Dendritic cell treated with granulocyte-macrophage colony-stimulating factor and Interleukin-4, amounts not matched to agents 40 ng/mL and 50 ng/mL, for 4 days (primary cell): ENCODE results near the gene MPV17L2.
A peak's percentile ranks its signal among the peaks of the same experiment; 100 is the strongest.

ENCODE experiments used
- H3K27ac Mint-ChIP-seq: one replicate; pipeline ENCODE4 v1.8.0; 2022; ENCODE audit warnings: mild to moderate bottlenecking, mixed read lengths
- H3K27me3 Mint-ChIP-seq: one replicate; pipeline ENCODE4 v1.8.0; 2022; ENCODE audit warnings: mild to moderate bottlenecking, mixed read lengths
- H3K36me3 Mint-ChIP-seq: one replicate; pipeline ENCODE4 v1.8.0; 2022; ENCODE audit warnings: low read depth, mixed read lengths
- H3K4me1 Mint-ChIP-seq: one replicate; pipeline ENCODE4 v1.8.0; 2022; ENCODE audit warnings: low read depth, mixed read lengths
- H3K4me3 Mint-ChIP-seq: one replicate; pipeline ENCODE4 v1.8.0; 2022; ENCODE audit warnings: mild to moderate bottlenecking, moderate library complexity, mixed read lengths
- H3K9me3 Mint-ChIP-seq: one replicate; pipeline ENCODE4 v1.8.0; 2022; ENCODE audit warnings: mixed read lengths
- intact Hi-C: fragments of 100-400 bp; cut with micrococcal nuclease; formaldehyde crosslinking; loops from one replicate; pipeline ENCODE4 v1.15.0; 2022

MPV17L2 gene

GRCh38 chr19:18168673-18169381 is 24.2 kb upstream of the MPV17L2 start:
- no peaks in the 10 kb centered on the region for H3K27me3 Mint-ChIP-seq
- H3K4me1 Mint-ChIP-seq: peaks cover 59% of the 10 kb centered on the region
- H3K9me3 Mint-ChIP-seq: no peaks in the 10 kb centered on the region
- H3K36me3 Mint-ChIP-seq: peaks cover 69% of the 10 kb centered on the region
- H3K27ac Mint-ChIP-seq: peak overlapping the region; percentile 99
- intact Hi-C loops: loop anchor here (5.0 kb wide), 1 partner anchor 57 kb away; no protein-coding TSS in a partner anchor
- no peak overlapping the region for H3K4me3 Mint-ChIP-seq

- H3K4me3 Mint-ChIP-seq: peak overlapping the region; percentile 73
- intact Hi-C loops: loop anchor here (10.0 kb wide), 1 partner anchor 166 kb away; the partner anchor contains the start of gene ARRDC2
- peaks cover 68% of the 10 kb centered on the region for H3K4me1 Mint-ChIP-seq
- H3K36me3 Mint-ChIP-seq: peaks cover 69% of the 10 kb centered on the region
- H3K9me3 Mint-ChIP-seq: no peaks in the 10 kb centered on the region
- peak overlapping the region; percentile 99 for H3K27ac Mint-ChIP-seq
- H3K27me3 Mint-ChIP-seq: no peaks in the 10 kb centered on the region
Observed at GRCh38 chr19:18170714-18171255, 22.2 kb upstream of the MPV17L2 start.

- intact Hi-C loops: loop anchor here (2.0 to 10.0 kb wide), 2 partner anchors 21 to 167 kb away; partner anchors contain the start of genes ARRDC2 and MPV17L2
- peaks cover 75% of the 10 kb centered on the region for H3K4me1 Mint-ChIP-seq
- H3K27me3 Mint-ChIP-seq: no peaks in the 10 kb centered on the region
- H3K9me3 Mint-ChIP-seq: no peaks in the 10 kb centered on the region
- peak overlapping the region; percentile 47 for H3K4me3 Mint-ChIP-seq
- peaks cover 69% of the 10 kb centered on the region for H3K36me3 Mint-ChIP-seq
- H3K27ac Mint-ChIP-seq: peak overlapping the region; percentile 99
Observed at GRCh38 chr19:18171605-18172327, 21.3 kb upstream of the MPV17L2 start.

GRCh38 chr19:18172331-18173053 is 20.5 kb upstream of the MPV17L2 start:
- H3K27me3 Mint-ChIP-seq: no peaks in the 10 kb centered on the region
- H3K4me3 Mint-ChIP-seq: peak overlapping the region; percentile 96
- peaks cover 83% of the 10 kb centered on the region for H3K4me1 Mint-ChIP-seq
- intact Hi-C loops: loop anchor here (1.0 to 10.0 kb wide), 3 partner anchors 20 to 168 kb away; partner anchors contain the start of genes ARRDC2, MPV17L2 and RAB3A
- no peaks in the 10 kb centered on the region for H3K9me3 Mint-ChIP-seq
- peak overlapping the region; percentile 99 for H3K27ac Mint-ChIP-seq
- H3K36me3 Mint-ChIP-seq: peaks cover 69% of the 10 kb centered on the region

GRCh38 chr19:18173054-18173571 is 19.9 kb upstream of the MPV17L2 start:
- Mint-ChIP-seq H3K4me1 (peaks cover 84% of the 10 kb centered on the region), H3K27ac (peak overlapping the region; percentile 99), H3K36me3 (peaks cover 69% of the 10 kb centered on the region), H3K4me3 (peak overlapping the region; percentile 96), H3K27me3 (no peaks in the 10 kb centered on the region), H3K9me3 (no peaks in the 10 kb centered on the region)
- intact Hi-C loops: loop anchor here (1.0 to 10.0 kb wide), 3 partner anchors 20 to 168 kb away; partner anchors contain the start of genes ARRDC2, MPV17L2 and RAB3A

GRCh38 chr19:18173572-18174288 is 19.3 kb upstream of the MPV17L2 start, which contains the start of gene IFI30:
Gene IFI30, plus strand, starts transcription at chr19:18173813. Its CDS starts 29 bp downstream, at chr19:18173842.
- Mint-ChIP-seq H3K27me3 (no peaks in the 10 kb centered on the region), H3K9me3 (no peaks in the 10 kb centered on the region)

GRCh38 chr19:18174983-18175382 is 18.0 kb upstream of the MPV17L2 start:
- no peaks in the 10 kb centered on the region for H3K27me3 Mint-ChIP-seq
- H3K9me3 Mint-ChIP-seq: no peaks in the 10 kb centered on the region
- H3K36me3 Mint-ChIP-seq: peaks cover 67% of the 10 kb centered on the region
- H3K4me3 Mint-ChIP-seq: peak overlapping the region; percentile 96
- intact Hi-C loops: loop anchor here (10.0 kb wide), 1 partner anchor 170 kb away; the partner anchor contains the start of gene ARRDC2
- peaks cover 83% of the 10 kb centered on the region for H3K4me1 Mint-ChIP-seq
- peak overlapping the region; percentile 99 for H3K27ac Mint-ChIP-seq

More at GRCh38 chr19:18173572-18174288, 19.3 kb upstream of the MPV17L2 start, which contains the start of gene IFI30:
- Mint-ChIP-seq H3K27ac (peak within 1 kb of the TSS; percentile 99), H3K36me3 (peaks cover 69% of the 10 kb centered on the region), H3K4me3 (peak within 1 kb of the TSS; percentile 96), H3K4me1 (peaks cover 84% of the 10 kb centered on the region)
- intact Hi-C loops: loop anchor here (1.0 to 10.0 kb wide), 3 partner anchors 19 to 169 kb away; partner anchors contain the start of genes ARRDC2, MPV17L2 and RAB3A

- Mint-ChIP-seq H3K4me3 (peak overlapping the region; percentile 96), H3K36me3 (peaks cover 65% of the 10 kb centered on the region), H3K27ac (peak overlapping the region; percentile 61), H3K4me1 (peaks cover 76% of the 10 kb centered on the region), H3K9me3 (no peaks in the 10 kb centered on the region), H3K27me3 (no peaks in the 10 kb centered on the region)
- intact Hi-C loops: loop anchor here (10.0 kb wide), 1 partner anchor 172 kb away; the partner anchor contains the start of gene ARRDC2
Observed at GRCh38 chr19:18176367-18177310, 16.4 kb upstream of the MPV17L2 start.

GRCh38 chr19:18179957-18180356 is 13.1 kb upstream of the MPV17L2 start:
- intact Hi-C loops: loop anchor here (10.0 kb wide), 1 partner anchor 175 kb away; the partner anchor contains the start of gene ARRDC2
- Mint-ChIP-seq H3K4me1 (peaks cover 58% of the 10 kb centered on the region), H3K27me3 (no peaks in the 10 kb centered on the region), H3K27ac (peak overlapping the region; percentile 78), H3K9me3 (no peaks in the 10 kb centered on the region), H3K36me3 (peaks cover 46% of the 10 kb centered on the region), H3K4me3 (peak overlapping the region; percentile 30)

- H3K4me1 Mint-ChIP-seq: peaks cover 26% of the 10 kb centered on the region
- no peak overlapping the region for H3K4me3 Mint-ChIP-seq
- H3K36me3 Mint-ChIP-seq: peaks cover 11% of the 10 kb centered on the region
- H3K27me3 Mint-ChIP-seq: no peaks in the 10 kb centered on the region
- no peak overlapping the region for H3K27ac Mint-ChIP-seq
- intact Hi-C loops: no loop called here
- no peaks in the 10 kb centered on the region for H3K9me3 Mint-ChIP-seq
Observed at GRCh38 chr19:18183529-18183928, 9.5 kb upstream of the MPV17L2 start.

- H3K27ac Mint-ChIP-seq: no peak overlapping the region
- no peak overlapping the region for H3K4me3 Mint-ChIP-seq
- no peaks in the 10 kb centered on the region for H3K27me3 Mint-ChIP-seq
Observed at GRCh38 chr19:18185538-18185937, 7.5 kb upstream of the MPV17L2 start.

More at GRCh38 chr19:18185538-18185937, 7.5 kb upstream of the MPV17L2 start:
- Mint-ChIP-seq H3K36me3 (no peaks in the 10 kb centered on the region), H3K9me3 (no peaks in the 10 kb centered on the region), H3K4me1 (peaks cover 10% of the 10 kb centered on the region)
- intact Hi-C loops: no loop called here
